Stomach (tissue), 19 donors: Measurements from ENCODE around the gene PDE4C. TPM values are rescaled to one million over a fixed set of nuclear protein-coding genes. Genes with fewer than 3 reads are reported as not detected.

Experiments used
- DNase-seq, 2 donors: peaks; one replicate each; pipeline versions ENCODE4 v3.0.0 to v3.0.0-alpha.2; 2013 to 2019
- H3K27ac ChIP-seq, 5 donors: fragments of 200-600 bp in 4 of 5; sonication (generic) in 4 of 5; one replicate each; pipeline ENCODE4 v1.5.1; 2013 to 2019; ENCODE audit warnings: mild to moderate bottlenecking in 1 of 5, moderate library complexity in 1 of 5
- H3K27me3 ChIP-seq, 3 donors: fragments of 200-600 bp; sonication (generic); one replicate each; pipeline ENCODE4 v1.5.1; 2017 to 2019; ENCODE audit warnings: mixed run types in 1 of 3
- H3K36me3 ChIP-seq, 4 donors: fragments of 200-600 bp; sonication (generic); 1 replicate in 3 of 4; 2 replicates in 1 of 4; pipeline ENCODE4 v1.5.1; 2016 to 2019
- H3K4me1 ChIP-seq, 4 donors: fragments of 200-600 bp; sonication (generic); one replicate each; pipeline ENCODE4 v1.5.1; 2016 to 2019
- H3K4me3 ChIP-seq, 4 donors: fragments of 200-600 bp; sonication (generic) in 3 of 4; one replicate each; pipeline ENCODE4 v1.5.1; 2016 to 2019; ENCODE audit warnings: mild to moderate bottlenecking in 1 of 4
- H3K9me3 ChIP-seq, 4 donors: fragments of 200-600 bp; sonication (generic); one replicate each; pipeline ENCODE4 v1.5.1; 2016 to 2019
- CTCF ChIP-seq, 7 experiments: fragments of 450-650 bp in 4 of 7; fragments of 200-600 bp in 3 of 7; sonication (generic) in 3 of 7; IDR thresholded peaks; one replicate each; pipeline ENCODE4 v1.5.1; 2016 to 2019; ENCODE audit warnings: antibody characterized with exemption in 7 of 7, control low read depth in 2 of 7, mild to moderate bottlenecking in 1 of 7
- EP300 ChIP-seq: sonication (generic); formaldehyde crosslinking; IDR thresholded peaks from one replicate; pipeline ENCODE4 v1.6.1; 2017; ENCODE audit warnings: antibody characterized with exemption
- POLR2A ChIP-seq, 4 donors: fragments of 450-650 bp; IDR thresholded peaks; one replicate each; pipeline ENCODE4 v1.6.1; 2016; ENCODE audit warnings: antibody characterized with exemption in 4 of 4, control low read depth in 2 of 4, mild to moderate bottlenecking in 1 of 4, moderate library complexity in 1 of 4
- POLR2AphosphoS5 ChIP-seq, 3 donors: sonication (generic); formaldehyde crosslinking; IDR thresholded peaks; one replicate each; pipeline ENCODE4 v1.6.1; 2016; ENCODE audit warnings: antibody characterized with exemption in 3 of 3
- WGBS, 5 donors: extraction: QIAGEN DNeasy Blood & Tissue Kit in 3 of 5; methylation state at CpG; one replicate each; pipeline versions ENCODE4 v1.1.5 to v1.1.7; 2013 to 2018; 5-methylcytosine and 5-hydroxymethylcytosine counted together
- intact Hi-C: fragments of 100-400 bp; cut with DNase I; formaldehyde crosslinking; loops from one replicate; pipeline ENCODE4 v1.15.1; 2023; ENCODE audit warnings: low total_unique reads
- long read RNA-seq, 10 donors: transcript quantifications; one replicate each; lab custom pipeline, GENCODE V29; 2026
- polyA plus RNA-seq, 3 donors: library from polyadenylated mRNA; stranded (reverse); fragments of 200-250 nt; gene quantifications; one replicate each; pipeline ENCODE4 v1.2.3, GENCODE V29; 2013
- total RNA-seq, 5 donors: library from RNA; depleted of rRNA; stranded (reverse); fragments of >200 nt; gene quantifications; one replicate each; pipeline versions ENCODE4 v1.1.0 to v1.2.3, GENCODE V29; 2014 to 2016
- donor health status: healthy with polysubstance abuse.
- donor health status: Bipolar disorder and iron deficiency.
- donor health status: healthy.

Gene PDE4C
- total RNA-seq (10 to 100 TPM in 3 of 5 donors, 1 to 10 TPM in 1, under 1 TPM in 1; 0.87 to 25.4 (median 11.4) TPM), polyA plus RNA-seq (under 1 TPM in 1 of 3 donors, not detected in 2; 0.95 TPM)
- long read RNA-seq, donor 1, result 0 reads
- long read RNA-seq, donor 2, result 0 reads
- long read RNA-seq, donor 3, partial matches to known transcripts, result 0 of 1 reads
- long read RNA-seq, donor 3, other reads (novel, unspliced or antisense), result 0 of 1 reads
- long read RNA-seq, donor 4, result 0 reads
- long read RNA-seq, donor 5, result 0 reads
- long read RNA-seq, donor 6, result 0 reads
- long read RNA-seq, donor 7, result 0 reads
- long read RNA-seq, donor 8, result 0 reads
- long read RNA-seq, donor 9, result 0 reads
- long read RNA-seq, donor 10, result 0 reads

GRCh38 chr19:18225702-18226468, at the start of gene PDE4C:
Gene PDE4C (minus strand): TSS chr19:18226438. CDS start chr19:18226415, 23 bp downstream.
- TF ChIP-seq POLR2A (IDR thresholded peaks at IDR 0.05) (no peak), CTCF (IDR thresholded peaks at IDR 0.05) (no peak), EP300 (no peak), POLR2AphosphoS5 (IDR thresholded peaks at IDR 0.05) (no peak)
- peaks cover 10 to 31% (median 30%) of the 10 kb centered on the region in 4 donors for H3K4me1 ChIP-seq
- H3K27me3 ChIP-seq, result peaks cover 3 to 95% (median 46%) of the 10 kb centered on the region in 3 donors
- peak within 1 kb of the TSS in 3 of 4 donors; percentile 38 to 46 (median 43) for H3K4me3 ChIP-seq
- DNase-seq, result peak in 1 of 2 donors; percentile 60
- 3 to 6% (median 5%) methylated on average over 20 to 51 of the region's 51 CpGs for WGBS, 5 donors
- H3K36me3 ChIP-seq, result no peaks in the 10 kb centered on the region
- intact Hi-C loops, result no loop called here
- no peaks in the 10 kb centered on the region for H3K9me3 ChIP-seq
- H3K27ac ChIP-seq, result peak within 1 kb of the TSS in 4 of 5 donors; percentile 7 to 58 (median 22)

GRCh38 chr19:18274781-18275356, 48.6 kb upstream of the PDE4C start:
- intact Hi-C loops, result loop anchor here (5.0 kb wide), 1 partner anchor 52 kb away; no protein-coding TSS in a partner anchor
- DNase-seq, result peak; percentile 89 to 94
- peak overlapping the region in 2 of 4 donors; percentile 10 to 25 for H3K4me3 ChIP-seq
- no peaks in the 10 kb centered on the region for H3K9me3 ChIP-seq
- H3K4me1 ChIP-seq, result peaks cover 56 to 73% (median 59%) of the 10 kb centered on the region in 4 donors
- TF ChIP-seq CTCF (IDR thresholded peaks at IDR 0.05), result no peak
- TF ChIP-seq POLR2A (IDR thresholded peaks at IDR 0.05), result no peak
- TF ChIP-seq POLR2AphosphoS5 (IDR thresholded peaks at IDR 0.05), result peak; percentile 70 to 95 (median 80)
- peak; percentile 48 for TF ChIP-seq EP300
- peaks cover 8 to 37% (median 21%) of the 10 kb centered on the region in 4 donors for H3K36me3 ChIP-seq
- WGBS, 5 donors, result 18 to 24% (median 21%) methylated on average over 9 to 13 of the region's 13 CpGs
- no peaks in the 10 kb centered on the region for H3K27me3 ChIP-seq
- peak overlapping the region; percentile 43 to 85 (median 80) for H3K27ac ChIP-seq

- no peaks in the 10 kb centered on the region for H3K27me3 ChIP-seq
- H3K9me3 ChIP-seq, result no peaks in the 10 kb centered on the region
- peaks cover 55 to 73% (median 58%) of the 10 kb centered on the region in 4 donors for H3K4me1 ChIP-seq
- DNase-seq, result peak; percentile 50 to 78
- 65 to 78% (median 70%) methylated on average over 8 to 9 of the region's 9 CpGs for WGBS, 5 donors
- peak within 1 kb of the TSS; percentile 43 to 85 (median 80) for H3K27ac ChIP-seq
- H3K36me3 ChIP-seq, result peaks cover 8 to 37% (median 21%) of the 10 kb centered on the region in 4 donors
- TF ChIP-seq CTCF (IDR thresholded peaks at IDR 0.05), result no peak
- TF ChIP-seq POLR2A (IDR thresholded peaks at IDR 0.05), result no peak
- TF ChIP-seq POLR2AphosphoS5 (IDR thresholded peaks at IDR 0.05), result peak in 1 of 3 donors; percentile 33
- TF ChIP-seq EP300, result no peak
- intact Hi-C loops, result no loop called here
- peak within 1 kb of the TSS in 2 of 4 donors; percentile 10 to 25 for H3K4me3 ChIP-seq
These were observed 48.1 kb upstream of the PDE4C start, which contains the start of gene IQCN for GRCh38 chr19:18274219-18274780. Gene IQCN (minus strand): TSS chr19:18274452. CDS start chr19:18269478, 4,974 bp downstream.
